Measurements from ENCODE around the gene MYL2.

MYL2 gene

GRCh38 chr12:110874351-110874750, 46.0 kb downstream of the MYL2 start:
- Mint-ChIP-seq H3K4me1 (no peaks in the 10 kb centered on the region), H3K27ac (ENCODE audit: low read depth) (no peak overlapping the region)
- no peak for ATAC-seq (replicated peaks; ENCODE audit: extremely low read depth, poor library complexity, severe bottlenecking)

GRCh38 chr12:110872100-110872499, 48.3 kb downstream of the MYL2 start:
- H3K4me3 Mint-ChIP-seq, result no peak overlapping the region
- ATAC-seq (replicated peaks; ENCODE audit: extremely low read depth, poor library complexity, severe bottlenecking), result no peak
- H3K27me3 Mint-ChIP-seq, result peaks cover 39% of the 10 kb centered on the region
- H3K4me1 Mint-ChIP-seq, result no peaks in the 10 kb centered on the region
- no peaks in the 10 kb centered on the region for H3K9me3 Mint-ChIP-seq
- H3K27ac Mint-ChIP-seq (ENCODE audit: low read depth), result no peak overlapping the region
- H3K36me3 Mint-ChIP-seq (ENCODE audit: insufficient read depth), result no peaks in the 10 kb centered on the region
- no peak for DNase-seq (ENCODE audit: low spot score in 2 of 2)

More at GRCh38 chr12:110874351-110874750, 46.0 kb downstream of the MYL2 start:
- H3K4me3 Mint-ChIP-seq, result no peak overlapping the region
- no peaks in the 10 kb centered on the region for H3K9me3 Mint-ChIP-seq
- DNase-seq (ENCODE audit: low spot score in 2 of 2), result no peak
- H3K36me3 Mint-ChIP-seq (ENCODE audit: insufficient read depth), result no peaks in the 10 kb centered on the region
- peaks cover 39% of the 10 kb centered on the region for H3K27me3 Mint-ChIP-seq

DNA sequence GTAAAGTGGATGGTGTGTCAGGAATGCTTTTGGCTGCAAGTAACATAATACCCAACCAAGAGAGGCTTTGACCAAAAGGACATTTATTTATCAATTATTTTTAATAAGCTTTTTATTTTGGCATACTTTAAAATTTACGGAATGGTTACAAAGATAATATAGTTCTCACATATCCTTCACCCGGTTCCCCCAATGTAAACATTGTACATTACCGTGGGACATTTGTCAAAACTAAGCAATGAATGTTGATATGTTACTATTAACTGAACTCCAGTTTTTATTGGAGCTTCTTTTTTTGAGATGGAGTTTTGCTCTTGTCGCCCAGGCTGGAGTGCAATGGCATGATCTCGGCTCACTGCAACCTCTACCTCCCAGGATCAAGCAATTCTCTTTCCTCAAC, 50.6 kb downstream of the MYL2 start:
- no peak overlapping the region for H3K4me3 Mint-ChIP-seq
- peaks cover 31% of the 10 kb centered on the region for H3K27me3 Mint-ChIP-seq
- no peak for DNase-seq (ENCODE audit: low spot score in 2 of 2)
- H3K4me1 Mint-ChIP-seq, result no peaks in the 10 kb centered on the region
- no peaks in the 10 kb centered on the region for H3K36me3 Mint-ChIP-seq (ENCODE audit: insufficient read depth)
- no peak overlapping the region for H3K27ac Mint-ChIP-seq (ENCODE audit: low read depth)
- ATAC-seq (replicated peaks; ENCODE audit: extremely low read depth, poor library complexity, severe bottlenecking), result no peak
- no peaks in the 10 kb centered on the region for H3K9me3 Mint-ChIP-seq

- no peak for ATAC-seq (replicated peaks; ENCODE audit: extremely low read depth, poor library complexity, severe bottlenecking)
- H3K9me3 Mint-ChIP-seq, result no peaks in the 10 kb centered on the region
Measured at GRCh38 chr12:110869026-110869425, 51.4 kb downstream of the MYL2 start.

GRCh38 chr12:110865521-110865920, 54.9 kb downstream of the MYL2 start:
- Mint-ChIP-seq H3K9me3 (no peaks in the 10 kb centered on the region), H3K4me3 (no peak overlapping the region), H3K36me3 (ENCODE audit: insufficient read depth) (peaks cover 2% of the 10 kb centered on the region), H3K27me3 (peaks cover 4% of the 10 kb centered on the region), H3K4me1 (no peaks in the 10 kb centered on the region), H3K27ac (ENCODE audit: low read depth) (no peak overlapping the region)
- ATAC-seq (replicated peaks; ENCODE audit: extremely low read depth, poor library complexity, severe bottlenecking) (no peak), DNase-seq (ENCODE audit: low spot score in 2 of 2) (no peak)

More at GRCh38 chr12:110869026-110869425, 51.4 kb downstream of the MYL2 start:
- Mint-ChIP-seq H3K36me3 (ENCODE audit: insufficient read depth) (no peaks in the 10 kb centered on the region), H3K4me1 (no peaks in the 10 kb centered on the region), H3K27ac (ENCODE audit: low read depth) (no peak overlapping the region), H3K4me3 (no peak overlapping the region), H3K27me3 (peaks cover 25% of the 10 kb centered on the region)
- DNase-seq (ENCODE audit: low spot score in 2 of 2), result no peak

GRCh38 chr12:110863161-110863560, 57.2 kb downstream of the MYL2 start:
- no peaks in the 10 kb centered on the region for H3K9me3 Mint-ChIP-seq
- DNase-seq (ENCODE audit: low spot score in 2 of 2) (no peak), ATAC-seq (replicated peaks; ENCODE audit: extremely low read depth, poor library complexity, severe bottlenecking) (no peak)
- H3K36me3 Mint-ChIP-seq (ENCODE audit: insufficient read depth), result peaks cover 2% of the 10 kb centered on the region
- H3K4me3 Mint-ChIP-seq, result no peak overlapping the region
- H3K27ac Mint-ChIP-seq (ENCODE audit: low read depth), result no peak overlapping the region
- no peaks in the 10 kb centered on the region for H3K27me3 Mint-ChIP-seq
- H3K4me1 Mint-ChIP-seq, result no peaks in the 10 kb centered on the region

DNA sequence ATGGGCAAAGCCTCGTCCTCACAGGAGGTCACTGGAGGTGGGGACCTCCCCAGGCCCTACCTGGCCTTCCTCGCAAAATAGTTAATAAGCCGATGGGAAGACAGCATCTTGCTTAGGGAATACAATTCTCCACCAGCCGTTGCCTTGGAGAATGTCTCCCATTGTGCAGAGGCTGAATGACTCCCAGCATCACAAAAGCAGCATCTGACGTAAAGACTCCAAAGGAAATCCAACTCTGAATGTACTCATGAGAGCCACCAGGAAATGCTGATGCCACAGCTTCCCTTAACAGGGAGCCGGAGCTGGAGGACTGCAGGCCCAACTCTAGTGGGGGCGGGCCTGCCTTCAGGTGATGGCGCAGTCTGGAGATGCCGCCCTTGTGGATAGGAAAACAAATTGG, 58.0 kb downstream of the MYL2 start:
- Mint-ChIP-seq H3K27ac (ENCODE audit: low read depth) (no peak overlapping the region), H3K4me1 (no peaks in the 10 kb centered on the region), H3K27me3 (no peaks in the 10 kb centered on the region), H3K36me3 (ENCODE audit: insufficient read depth) (peaks cover 2% of the 10 kb centered on the region), H3K9me3 (no peaks in the 10 kb centered on the region), H3K4me3 (no peak overlapping the region)
- DNase-seq (ENCODE audit: low spot score in 2 of 2) (no peak), ATAC-seq (replicated peaks; ENCODE audit: extremely low read depth, poor library complexity, severe bottlenecking) (no peak)

DNA sequence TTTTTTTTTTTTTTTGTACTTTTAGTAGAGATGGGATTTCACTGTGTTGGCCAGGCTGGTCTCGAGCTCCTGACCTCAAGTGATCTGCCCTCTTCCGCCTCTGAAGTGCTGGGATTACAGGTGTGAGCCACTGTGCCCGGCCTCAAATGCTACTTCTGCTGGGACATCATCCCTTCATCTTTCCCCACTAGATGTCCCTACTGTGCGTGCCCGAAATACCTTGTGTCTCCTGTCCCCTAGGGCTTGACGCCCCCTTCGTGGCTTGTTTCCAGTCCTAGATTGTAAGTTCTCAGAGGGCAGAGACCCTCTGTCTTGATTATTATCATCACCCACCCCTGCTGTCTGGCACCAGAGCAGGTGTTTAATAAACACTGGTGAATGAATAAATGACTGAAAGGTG, 58.6 kb downstream of the MYL2 start:
- H3K27ac Mint-ChIP-seq (ENCODE audit: low read depth), result no peak overlapping the region
- no peak overlapping the region for H3K4me3 Mint-ChIP-seq
- ATAC-seq (replicated peaks; ENCODE audit: extremely low read depth, poor library complexity, severe bottlenecking), result no peak
- H3K36me3 Mint-ChIP-seq (ENCODE audit: insufficient read depth), result peaks cover 2% of the 10 kb centered on the region
- DNase-seq (ENCODE audit: low spot score in 2 of 2), result no peak
- no peaks in the 10 kb centered on the region for H3K4me1 Mint-ChIP-seq
- H3K27me3 Mint-ChIP-seq, result no peaks in the 10 kb centered on the region
- no peaks in the 10 kb centered on the region for H3K9me3 Mint-ChIP-seq

All from central memory CD8-positive, alpha-beta T cell (primary cell).